Astrocyte of the spinal cord (primary cell): ENCODE measurements around the gene HHIPL1.
A peak's percentile ranks its signal among the peaks of the same experiment; 100 is the strongest.

Experiments used
- DNase-seq: peaks from one replicate; pipeline ENCODE4 v3.0.0; 2011; ENCODE audit warnings: low read depth, low spot score
- H3K4me3 ChIP-seq: 2 replicates; pipeline ENCODE4 v1.5.1; 2011; ENCODE audit warnings: low read depth, mild to moderate bottlenecking, low read length, moderate library complexity
- CTCF ChIP-seq: IDR thresholded peaks from 2 replicates; pipeline ENCODE4 v1.5.1; 2012; ENCODE audit warnings: low read depth, mild to moderate bottlenecking, low read length, inconsistent platforms
- in situ Hi-C: cut with HindIII; loops from 2 replicates; pipeline ENCODE4 v1.10.0; 2017; ENCODE audit warnings: low sequenced_read_pairs

The HHIPL1 gene

DNA sequence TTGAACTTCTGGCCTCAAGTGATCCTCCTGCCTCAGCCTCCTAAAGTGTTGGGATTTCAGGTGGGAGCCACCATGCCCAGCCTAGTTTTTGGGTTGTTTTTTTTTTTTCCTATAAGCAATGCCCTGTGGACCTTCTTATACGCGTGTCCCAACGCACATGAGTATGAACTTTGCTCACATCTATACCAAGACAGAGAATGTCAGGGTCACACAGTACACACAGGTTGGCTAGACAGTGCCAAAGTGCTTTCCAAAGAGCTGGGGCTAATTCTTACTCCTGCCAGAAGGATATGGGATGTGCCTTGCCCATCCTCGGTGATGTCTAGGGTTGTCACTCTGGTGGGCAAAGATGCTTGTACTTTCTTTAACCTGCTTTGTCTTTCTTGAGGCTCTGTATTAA is 33.3 kb upstream of the HHIPL1 start:
- no peak for TF ChIP-seq CTCF
- in situ Hi-C loops: no loop called here
- no peak overlapping the region for H3K4me3 ChIP-seq
- DNase-seq: no peak

DNA sequence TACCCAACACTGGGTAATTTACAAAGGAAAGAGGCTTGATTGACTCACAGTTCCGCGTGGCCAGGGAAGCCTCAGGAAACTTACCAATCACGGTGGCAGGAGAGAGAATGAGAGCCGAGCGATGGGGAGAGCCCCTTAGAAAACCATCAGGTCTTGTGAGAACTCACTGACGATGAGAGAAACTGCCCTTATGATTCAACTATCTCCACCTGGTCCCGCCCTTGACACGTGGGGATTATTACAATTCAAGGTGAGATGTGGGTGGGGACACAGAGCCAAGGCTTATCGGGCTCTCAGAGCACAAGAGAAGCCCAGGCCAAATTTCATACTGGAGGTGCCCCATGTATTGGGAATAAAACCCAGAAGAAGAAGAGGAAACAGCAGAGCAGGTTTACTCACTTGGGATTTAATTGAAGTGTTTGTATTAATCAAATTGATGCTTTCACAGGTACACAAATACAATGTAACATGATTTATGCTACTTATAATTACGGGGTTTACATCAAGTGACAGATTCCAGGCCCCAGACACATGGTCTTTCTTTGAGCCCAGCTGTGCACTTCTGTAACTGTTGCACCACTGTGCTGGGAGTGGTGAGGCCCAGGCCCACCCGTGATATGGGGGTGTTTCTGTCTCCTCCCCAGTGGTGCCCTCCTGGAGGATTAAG is 32.7 kb upstream of the HHIPL1 start:
- TF ChIP-seq CTCF: no peak
- no peak overlapping the region for H3K4me3 ChIP-seq
- DNase-seq: no peak
- in situ Hi-C loops: no loop called here

DNA sequence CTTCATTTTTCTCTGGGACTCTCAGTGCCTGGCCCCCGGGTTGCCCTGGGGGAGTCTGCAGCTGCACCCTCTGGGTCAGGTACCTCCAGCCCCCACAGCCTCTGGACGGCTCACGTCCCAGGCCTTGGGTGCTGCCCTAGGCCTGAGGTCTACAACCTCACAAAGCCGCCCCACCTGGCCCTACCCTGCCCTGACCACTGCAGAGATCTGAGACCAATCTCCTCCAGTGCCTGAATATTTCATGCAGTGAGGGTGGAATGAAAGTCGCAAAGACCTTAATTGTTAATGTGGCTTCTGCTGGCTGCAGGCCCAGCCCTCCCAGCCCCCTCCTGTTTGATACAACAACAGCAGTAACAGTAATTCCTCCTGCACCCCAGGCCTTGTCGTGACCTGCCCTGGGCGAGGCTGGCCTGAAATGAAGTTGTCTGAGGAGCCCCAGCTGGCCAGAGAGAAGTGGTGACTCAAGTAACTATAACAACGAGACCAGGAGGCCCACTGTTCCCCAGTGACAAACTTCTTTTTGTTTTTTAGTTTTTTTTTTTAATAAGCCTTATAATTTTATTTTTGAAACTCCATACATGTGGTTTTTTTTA is 32.1 kb upstream of the HHIPL1 start:
- no peak for TF ChIP-seq CTCF
- in situ Hi-C loops: no loop called here
- no peak overlapping the region for H3K4me3 ChIP-seq
- peak; percentile 55 for DNase-seq

- DNase-seq: peak; percentile 18
- no peak overlapping the region for H3K4me3 ChIP-seq
- in situ Hi-C loops: no loop called here
- no peak for TF ChIP-seq CTCF
These were observed 29.3 kb upstream of the HHIPL1 start for GRCh38 chr14:99615497-99616157.

GRCh38 chr14:99616832-99617800 is 27.8 kb upstream of the HHIPL1 start:
- DNase-seq: no peak
- H3K4me3 ChIP-seq: no peak overlapping the region
- TF ChIP-seq CTCF: no peak
- in situ Hi-C loops: no loop called here
